Activated CD4-positive, alpha-beta T cell treated with anti-CD3 and anti-CD28 coated beads, Interleukin-2, Interleukin-4, amounts not matched to agents 100 ng/mL and 50 ng/mL, durations not matched to agents 16 hours and 8 hours (primary cell): ENCODE results near the gene FETUB.

Experiments
- DNase-seq: peaks from one replicate; pipeline ENCODE4 v3.0.0-alpha.2; 2020; ENCODE audit warnings: low spot score

Gene FETUB, protein sequence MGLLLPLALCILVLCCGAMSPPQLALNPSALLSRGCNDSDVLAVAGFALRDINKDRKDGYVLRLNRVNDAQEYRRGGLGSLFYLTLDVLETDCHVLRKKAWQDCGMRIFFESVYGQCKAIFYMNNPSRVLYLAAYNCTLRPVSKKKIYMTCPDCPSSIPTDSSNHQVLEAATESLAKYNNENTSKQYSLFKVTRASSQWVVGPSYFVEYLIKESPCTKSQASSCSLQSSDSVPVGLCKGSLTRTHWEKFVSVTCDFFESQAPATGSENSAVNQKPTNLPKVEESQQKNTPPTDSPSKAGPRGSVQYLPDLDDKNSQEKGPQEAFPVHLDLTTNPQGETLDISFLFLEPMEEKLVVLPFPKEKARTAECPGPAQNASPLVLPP

DNA sequence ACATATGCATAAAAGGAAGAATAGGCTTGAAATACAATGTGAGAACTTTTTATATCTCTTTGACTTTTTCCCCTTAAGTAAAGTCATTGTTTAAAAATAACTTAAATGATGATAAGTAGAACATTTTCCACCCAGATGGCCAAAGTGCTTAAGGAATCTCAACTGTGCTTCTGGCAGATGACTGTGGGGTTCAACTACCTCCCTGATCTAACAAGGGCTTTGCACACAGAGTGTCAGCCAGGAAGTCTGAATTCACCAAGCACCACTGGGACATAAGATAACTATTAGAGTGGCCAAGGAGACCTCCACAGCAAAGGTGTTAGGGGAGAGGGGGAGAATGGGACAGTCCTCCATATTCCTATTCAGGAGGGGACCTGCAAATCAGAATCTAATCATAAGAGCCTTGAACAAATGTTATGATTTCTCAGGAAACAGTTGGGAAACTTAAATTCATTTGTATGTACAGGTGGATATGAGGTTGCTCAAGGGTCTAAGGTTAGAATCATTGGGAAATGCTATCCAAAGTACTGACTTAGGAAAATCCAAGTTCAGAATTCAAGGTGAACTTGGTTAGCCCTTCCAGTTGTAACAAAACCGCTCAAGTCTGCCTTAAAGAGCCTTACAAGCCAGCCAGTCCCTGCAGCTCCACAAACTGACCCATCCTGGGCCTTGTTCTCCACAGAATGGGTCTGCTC, at the start of gene FETUB:
TSS of gene FETUB (plus strand) at position 622 of the 695 bp plus-strand sequence. CDS start at position 684, 62 bp downstream.
- no peak for DNase-seq

DNA sequence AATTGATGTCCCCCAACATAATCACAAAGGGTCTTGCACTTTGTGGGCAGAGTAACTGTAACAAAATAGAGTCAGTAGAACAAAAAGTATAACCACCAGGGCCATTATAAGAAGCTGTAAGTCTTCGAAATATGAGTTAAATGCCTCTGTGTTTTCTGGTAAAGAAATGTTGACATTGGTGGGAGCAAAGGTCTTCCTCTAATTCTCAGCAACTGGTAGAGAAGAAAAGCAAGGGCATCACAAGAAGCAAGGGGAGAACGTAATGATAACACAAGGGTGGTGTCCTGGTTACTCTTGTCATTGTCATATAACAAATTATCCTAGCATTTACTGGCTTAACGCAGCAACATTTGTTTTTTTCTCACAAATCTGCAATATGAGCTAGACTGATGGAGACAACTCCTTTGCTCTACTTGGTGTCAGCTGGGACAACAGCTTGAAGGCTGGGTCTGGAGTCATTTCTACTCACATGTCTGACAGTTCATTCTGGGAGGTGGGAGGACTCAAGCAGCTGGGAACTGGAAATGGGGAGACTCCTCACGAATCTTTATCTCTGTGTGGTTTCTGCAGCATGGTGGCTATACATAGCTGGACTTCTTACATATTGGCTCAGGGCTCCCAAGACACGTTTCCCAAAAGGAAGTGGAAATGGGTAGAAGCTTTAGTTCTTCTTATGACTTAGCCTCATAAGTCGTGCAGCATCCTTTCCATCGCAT, 49.5 kb upstream of the FETUB start:
- no peak for DNase-seq

DNA sequence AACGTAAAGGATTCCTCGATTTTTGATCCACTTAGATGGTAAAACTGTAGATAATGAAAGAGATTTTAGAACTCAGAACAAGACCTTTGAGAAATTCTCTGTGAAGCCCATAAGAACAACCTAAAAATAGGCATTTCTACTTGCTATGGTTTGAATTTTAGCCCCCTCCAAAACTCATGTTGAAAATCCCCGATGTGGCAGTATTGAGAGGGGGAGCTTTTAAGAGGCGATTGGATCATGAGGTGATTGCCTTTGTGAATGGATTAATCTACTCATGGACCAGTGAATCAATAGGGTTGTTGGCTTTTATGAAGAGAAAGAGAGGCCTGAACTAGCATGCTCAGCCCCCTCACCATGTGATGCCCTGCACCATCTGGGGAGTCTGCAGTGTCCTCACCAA, 47.5 kb upstream of the FETUB start:
- no peak for DNase-seq

DNA sequence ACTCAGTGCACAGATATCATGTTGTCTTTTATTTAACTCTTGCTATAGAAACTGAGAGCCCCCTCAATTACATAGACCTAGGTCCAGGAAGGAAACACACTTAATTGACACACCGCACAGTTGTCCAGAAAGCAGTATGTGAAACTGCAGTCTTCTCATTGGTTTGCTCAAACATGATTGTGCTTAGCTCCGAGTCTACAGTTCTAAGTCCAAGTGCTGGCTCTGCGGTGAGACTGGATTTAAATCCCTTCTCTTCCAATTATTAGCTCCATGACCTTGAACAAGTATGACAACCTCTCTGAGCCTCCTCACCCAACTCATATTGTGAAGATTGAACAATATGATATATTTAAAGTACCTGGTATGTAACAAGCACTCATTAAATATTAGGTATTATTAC, 46.3 kb upstream of the FETUB start:
- DNase-seq: no peak

DNA sequence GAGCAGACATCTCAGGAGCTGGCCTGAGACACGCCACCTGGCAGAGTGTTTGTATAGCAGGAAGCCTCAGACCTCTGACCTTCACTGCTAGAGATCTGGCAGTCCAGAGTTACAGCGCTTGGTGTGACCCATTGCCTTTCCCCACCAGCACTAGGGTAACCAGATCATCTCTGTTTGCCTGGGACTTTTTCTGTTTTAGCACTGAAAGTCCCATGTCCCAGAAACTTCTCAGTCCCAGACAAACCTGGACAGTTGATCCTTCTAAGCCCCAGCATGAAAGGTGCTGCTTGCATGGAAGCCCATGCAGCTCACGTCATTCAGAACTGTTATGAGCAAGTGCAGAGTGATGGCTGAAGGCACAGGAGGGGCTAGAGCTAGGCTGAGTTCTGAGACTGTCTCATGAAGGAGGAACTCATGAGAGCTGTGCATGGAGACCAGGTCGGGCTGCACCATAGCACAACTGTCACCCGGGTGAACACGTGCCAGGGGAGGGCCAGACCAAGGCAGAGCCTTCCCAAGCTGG, 45.5 kb upstream of the FETUB start:
- DNase-seq: no peak

DNA sequence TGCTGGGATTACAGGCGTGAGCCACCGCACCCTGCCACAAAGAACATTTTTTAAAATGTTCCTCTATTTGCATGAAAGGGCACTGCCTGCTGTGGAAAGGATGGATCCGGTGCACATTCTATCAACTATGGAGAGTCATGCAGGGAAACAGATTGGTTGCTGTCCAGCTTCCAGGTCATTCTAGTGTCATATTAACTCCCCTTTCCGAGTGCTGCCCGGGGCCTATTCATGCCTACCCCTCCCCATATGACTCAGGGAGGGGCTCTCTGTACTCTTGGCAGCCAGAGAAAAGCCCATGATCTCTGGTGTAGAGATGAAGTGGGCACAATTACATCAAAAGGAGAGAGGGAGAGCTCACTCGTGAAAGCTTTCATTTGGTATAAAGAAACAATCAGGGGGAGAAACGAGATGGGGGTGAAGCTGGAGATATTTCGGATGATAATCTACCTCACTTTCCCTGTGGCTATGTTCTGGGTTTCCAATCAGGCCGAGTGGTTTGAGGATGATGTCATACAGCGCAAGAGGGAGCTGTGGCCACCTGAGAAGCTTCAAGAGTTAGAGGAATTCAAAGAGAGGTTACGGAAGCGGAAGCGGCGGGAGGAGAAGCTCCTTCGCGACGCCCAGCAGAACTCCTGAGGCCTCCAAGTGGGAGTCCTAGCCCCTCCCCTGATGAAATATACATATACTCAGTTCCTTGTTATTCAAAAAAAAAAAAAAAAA, 43.5 kb upstream of the FETUB start:
- no peak for DNase-seq

- DNase-seq: no peak
Observed at GRCh38 chr3:186598108-186598784, 42.0 kb upstream of the FETUB start.

- DNase-seq: no peak
Observed at GRCh38 chr3:186598794-186599141, 41.4 kb upstream of the FETUB start.

- no peak for DNase-seq
Observed at GRCh38 chr3:186599142-186599784, 40.9 kb upstream of the FETUB start.

DNA sequence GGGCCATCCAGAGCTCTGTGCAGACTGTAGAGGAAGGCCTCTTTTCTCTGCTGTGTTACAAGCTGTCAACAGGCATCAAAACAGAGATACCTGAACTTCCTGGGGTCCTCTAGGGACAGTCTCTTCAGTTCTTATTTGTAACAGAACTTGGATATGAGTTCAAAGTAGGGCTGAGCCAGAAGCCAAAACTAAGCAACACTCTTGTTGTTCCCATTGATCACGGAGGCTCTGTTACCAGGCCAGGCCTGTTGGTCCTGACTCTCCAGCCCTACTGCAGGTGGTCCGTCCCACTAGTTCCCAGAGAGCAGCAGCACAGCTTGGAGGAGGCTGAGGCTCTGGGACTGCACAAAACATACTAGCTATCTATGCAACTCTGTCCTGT, 40.4 kb upstream of the FETUB start:
- no peak for DNase-seq

DNA sequence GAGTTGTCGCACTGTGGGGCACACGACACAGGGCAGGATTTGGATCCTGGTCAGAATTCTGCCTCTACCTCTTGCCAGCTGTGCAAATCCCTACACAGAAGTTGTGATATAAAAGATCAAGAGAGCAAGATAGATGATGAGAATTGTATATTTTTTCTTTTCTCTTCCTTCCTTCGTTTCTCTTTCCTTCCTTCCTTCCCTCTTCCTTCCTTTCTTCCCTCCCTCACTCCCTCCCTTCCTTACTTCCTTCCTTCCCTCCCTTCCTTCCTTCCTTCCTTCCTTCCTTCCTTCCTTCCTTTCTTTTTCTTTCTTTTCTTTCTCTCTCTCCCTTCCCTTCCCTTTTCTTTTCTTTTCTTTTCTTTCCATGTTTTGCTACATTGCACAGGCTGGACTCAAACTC, 39.3 kb upstream of the FETUB start:
- DNase-seq: no peak

GRCh38 chr3:186603159-186603558, 37.0 kb upstream of the FETUB start:
- DNase-seq: no peak

DNA sequence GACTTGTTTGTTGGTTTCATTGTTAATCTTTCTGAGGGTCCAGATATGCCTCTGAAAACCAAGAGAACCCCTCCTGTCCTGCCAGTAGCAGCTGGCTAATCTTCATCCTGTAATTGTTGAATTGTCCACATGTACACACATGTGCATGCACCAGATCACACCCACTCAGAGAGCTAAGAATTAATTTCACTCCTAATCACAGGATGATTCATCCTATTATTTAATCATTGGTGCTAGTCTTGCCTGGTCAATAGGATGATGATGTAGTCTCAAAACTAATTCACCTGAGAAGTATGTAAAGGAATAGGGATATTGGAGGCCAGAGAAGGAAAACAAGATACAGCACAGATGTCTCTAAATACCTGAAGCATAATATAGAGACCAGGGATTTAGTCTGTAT, 35.1 kb upstream of the FETUB start:
- DNase-seq: no peak

GRCh38 chr3:186605561-186606545, 34.3 kb upstream of the FETUB start:
- no peak for DNase-seq

DNA sequence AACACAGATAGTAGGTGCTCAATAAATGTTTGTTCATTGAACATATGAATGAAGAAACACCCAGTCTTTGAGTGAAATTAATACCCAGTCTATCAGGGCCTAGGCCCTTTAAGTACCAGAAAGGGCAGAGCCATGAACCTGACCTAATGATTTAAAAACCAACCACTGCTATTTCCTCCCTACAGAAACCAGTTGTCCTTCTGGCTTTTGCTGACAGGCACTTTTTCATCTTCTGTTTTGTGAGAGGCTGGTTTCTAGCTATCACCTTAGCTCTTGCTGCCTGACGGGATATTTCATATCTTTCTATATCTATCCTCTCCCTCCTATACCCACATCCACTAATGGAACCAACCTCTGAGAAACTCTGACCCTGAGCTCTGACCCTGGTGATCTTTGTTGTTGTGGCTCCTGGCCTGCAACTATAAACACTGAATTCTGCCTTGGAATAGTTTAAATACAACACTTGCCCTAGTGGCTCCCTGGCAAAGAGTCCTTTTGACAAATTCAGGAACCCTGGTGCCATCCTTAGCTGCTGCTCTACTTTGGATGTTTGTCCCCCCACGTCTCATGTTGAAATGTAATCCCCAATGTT, 31.5 kb upstream of the FETUB start:
- no peak for DNase-seq

DNA sequence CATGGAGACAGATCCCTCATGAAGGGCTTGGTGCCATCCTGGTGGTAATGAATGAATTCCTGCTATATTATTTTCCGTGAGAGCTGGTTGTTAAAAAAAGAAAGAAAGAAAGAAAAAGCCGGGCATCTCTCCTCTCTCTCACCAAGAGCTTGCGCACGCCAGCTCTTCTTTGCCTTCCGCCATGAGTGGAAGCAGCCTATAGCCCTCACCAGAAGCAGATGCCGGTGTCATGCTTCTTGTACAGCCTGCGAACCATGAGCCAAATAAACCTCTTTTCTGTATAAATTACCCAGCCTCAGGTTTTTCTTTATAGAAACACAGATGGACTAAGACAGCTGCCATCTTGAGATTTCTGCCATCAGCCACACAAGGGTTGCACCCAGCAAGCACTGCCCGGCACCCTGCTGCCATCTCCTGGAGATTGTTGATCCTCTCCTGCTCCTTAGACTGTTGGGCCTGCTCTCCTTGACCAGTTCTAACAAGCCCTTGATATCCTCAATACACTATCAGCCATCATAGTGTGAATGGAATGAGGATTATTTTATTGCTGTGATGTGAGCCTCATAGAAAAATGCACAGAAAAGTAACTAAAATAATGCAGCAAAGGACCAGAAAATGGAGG, 30.8 kb upstream of the FETUB start:
- no peak for DNase-seq

GRCh38 chr3:186612065-186612464, 28.1 kb upstream of the FETUB start:
- DNase-seq: no peak

DNA sequence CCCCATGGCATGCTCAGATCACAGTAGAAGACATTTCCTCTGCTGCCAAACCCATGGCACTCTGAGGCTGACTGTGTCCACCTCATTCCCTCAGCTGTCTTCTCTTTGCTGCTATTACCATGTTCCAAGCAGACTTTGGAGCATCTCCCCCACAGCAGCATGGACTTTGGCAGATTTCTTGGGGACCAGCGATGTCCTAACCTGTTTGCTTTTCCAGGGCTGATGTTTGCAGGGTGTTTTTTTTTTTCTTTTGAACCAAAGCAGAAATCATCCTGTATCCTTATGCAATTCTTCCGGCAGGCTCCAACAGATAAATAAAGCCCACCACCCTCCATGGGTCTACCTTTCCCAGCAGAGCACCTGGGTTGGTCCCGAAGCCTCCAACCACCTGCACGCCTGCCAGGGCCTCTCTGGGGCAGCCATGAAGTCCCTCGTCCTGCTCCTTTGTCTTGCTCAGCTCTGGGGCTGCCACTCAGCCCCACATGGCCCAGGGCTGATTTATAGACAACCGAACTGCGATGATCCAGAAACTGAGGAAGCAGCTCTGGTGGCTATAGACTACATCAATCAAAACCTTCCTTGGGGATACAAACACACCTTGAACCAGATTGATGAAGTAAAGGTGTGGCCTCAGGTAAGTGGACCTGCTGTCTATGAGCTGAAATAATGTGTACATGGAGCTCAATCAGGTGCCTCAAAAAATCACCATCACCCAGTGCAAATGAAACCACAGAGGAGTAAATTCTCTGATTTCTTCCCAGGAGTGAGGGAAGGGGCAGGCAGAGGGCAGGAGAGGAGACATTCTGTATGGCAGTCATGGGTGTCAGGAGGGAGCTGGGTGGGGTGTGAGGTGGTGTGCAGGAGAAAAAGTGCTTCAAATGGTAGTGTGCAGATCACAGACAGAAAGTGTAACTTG, 27.2 kb upstream of the FETUB start, which contains the start of gene AHSG:
TSS of gene AHSG (plus strand) at position 340 of the 916 bp plus-strand sequence. CDS start at position 422, 82 bp downstream.
- DNase-seq: no peak
